ENCODE results near the gene GSTO1.

DNA sequence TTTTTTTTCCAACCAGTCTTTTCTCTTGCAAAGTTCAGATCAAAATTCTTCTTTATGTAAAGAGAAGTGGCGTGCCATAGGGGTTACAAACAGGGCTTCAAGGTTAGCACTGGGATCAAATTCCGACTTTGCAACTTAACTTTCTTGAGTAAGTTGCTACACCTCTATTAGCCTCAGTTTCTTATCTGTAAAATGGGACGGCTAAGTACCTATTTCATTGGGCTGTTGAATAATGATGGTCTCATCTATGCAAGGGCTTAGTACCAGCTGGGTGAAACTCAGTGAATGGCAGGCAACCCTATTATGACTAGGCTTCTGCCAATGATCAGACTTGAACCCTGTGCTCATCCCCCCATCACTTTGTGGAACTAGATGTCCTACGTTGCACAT lies 49.7 kb downstream of the GSTO1 start:
- TF ChIP-seq, protein P1, sequence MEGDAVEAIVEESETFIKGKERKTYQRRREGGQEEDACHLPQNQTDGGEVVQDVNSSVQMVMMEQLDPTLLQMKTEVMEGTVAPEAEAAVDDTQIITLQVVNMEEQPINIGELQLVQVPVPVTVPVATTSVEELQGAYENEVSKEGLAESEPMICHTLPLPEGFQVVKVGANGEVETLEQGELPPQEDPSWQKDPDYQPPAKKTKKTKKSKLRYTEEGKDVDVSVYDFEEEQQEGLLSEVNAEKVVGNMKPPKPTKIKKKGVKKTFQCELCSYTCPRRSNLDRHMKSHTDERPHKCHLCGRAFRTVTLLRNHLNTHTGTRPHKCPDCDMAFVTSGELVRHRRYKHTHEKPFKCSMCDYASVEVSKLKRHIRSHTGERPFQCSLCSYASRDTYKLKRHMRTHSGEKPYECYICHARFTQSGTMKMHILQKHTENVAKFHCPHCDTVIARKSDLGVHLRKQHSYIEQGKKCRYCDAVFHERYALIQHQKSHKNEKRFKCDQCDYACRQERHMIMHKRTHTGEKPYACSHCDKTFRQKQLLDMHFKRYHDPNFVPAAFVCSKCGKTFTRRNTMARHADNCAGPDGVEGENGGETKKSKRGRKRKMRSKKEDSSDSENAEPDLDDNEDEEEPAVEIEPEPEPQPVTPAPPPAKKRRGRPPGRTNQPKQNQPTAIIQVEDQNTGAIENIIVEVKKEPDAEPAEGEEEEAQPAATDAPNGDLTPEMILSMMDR (IDR thresholded peaks at IDR 0.05), result no peak
- no peak for TF ChIP-seq POLR2A (IDR thresholded peaks at IDR 0.05)
